Measurements from ENCODE around the gene DCPS. TPM values are rescaled to one million over a fixed set of nuclear protein-coding genes. Genes with fewer than 3 reads are reported as not detected.
"Not testable (repeated sequence)": the region's sequence is repeated elsewhere in the genome, so short reads cannot be mapped to it uniquely, and the experiment has no call there.

DCPS gene
- total RNA-seq, 1 experiment from 2014 or later, result 31.2 TPM

DNA sequence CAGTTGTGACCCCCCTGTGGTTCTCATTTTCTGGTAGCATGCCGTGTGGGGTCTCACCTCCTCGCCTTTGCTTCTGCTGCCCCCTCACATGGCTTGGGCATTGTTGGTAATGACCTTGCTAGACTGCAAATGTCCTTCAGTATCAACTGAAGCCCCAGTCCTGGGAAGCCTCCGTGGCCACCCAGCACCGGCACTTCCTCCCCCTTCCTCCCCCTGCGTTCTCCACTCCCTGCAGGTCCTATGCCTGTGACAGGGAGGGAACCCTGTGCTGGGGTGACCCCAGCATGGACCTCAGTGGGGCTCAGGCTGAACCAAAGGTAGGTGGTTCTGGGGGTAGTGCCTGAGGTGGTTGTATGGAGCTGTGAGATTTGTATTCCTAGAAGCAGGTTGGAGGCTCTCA lies 57.5 kb downstream of the DCPS start:
- H3K36me3 ChIP-seq (ENCODE audit: insufficient read depth, low read length, poor library complexity, severe bottlenecking), result no peaks in the 10 kb centered on the region
- DNase-seq (ENCODE audit: low spot score), result no peak
- TF ChIP-seq EZH2 (IDR thresholded peaks at IDR 0.05; ENCODE audit: borderline replicate concordance, low read depth, low read length, poor library complexity, severe bottlenecking), result no peak
- TF ChIP-seq, protein P1, sequence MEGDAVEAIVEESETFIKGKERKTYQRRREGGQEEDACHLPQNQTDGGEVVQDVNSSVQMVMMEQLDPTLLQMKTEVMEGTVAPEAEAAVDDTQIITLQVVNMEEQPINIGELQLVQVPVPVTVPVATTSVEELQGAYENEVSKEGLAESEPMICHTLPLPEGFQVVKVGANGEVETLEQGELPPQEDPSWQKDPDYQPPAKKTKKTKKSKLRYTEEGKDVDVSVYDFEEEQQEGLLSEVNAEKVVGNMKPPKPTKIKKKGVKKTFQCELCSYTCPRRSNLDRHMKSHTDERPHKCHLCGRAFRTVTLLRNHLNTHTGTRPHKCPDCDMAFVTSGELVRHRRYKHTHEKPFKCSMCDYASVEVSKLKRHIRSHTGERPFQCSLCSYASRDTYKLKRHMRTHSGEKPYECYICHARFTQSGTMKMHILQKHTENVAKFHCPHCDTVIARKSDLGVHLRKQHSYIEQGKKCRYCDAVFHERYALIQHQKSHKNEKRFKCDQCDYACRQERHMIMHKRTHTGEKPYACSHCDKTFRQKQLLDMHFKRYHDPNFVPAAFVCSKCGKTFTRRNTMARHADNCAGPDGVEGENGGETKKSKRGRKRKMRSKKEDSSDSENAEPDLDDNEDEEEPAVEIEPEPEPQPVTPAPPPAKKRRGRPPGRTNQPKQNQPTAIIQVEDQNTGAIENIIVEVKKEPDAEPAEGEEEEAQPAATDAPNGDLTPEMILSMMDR (conservative IDR thresholded peaks at IDR 0.05; ENCODE audit: low read depth, low read length), result no peak
- ChIA-PET POLR2A (ENCODE audit: low non-redundant PET) (no interaction called here), CTCF (no interaction called here)
- H3K27me3 ChIP-seq (replicated peaks; ENCODE audit: insufficient read depth, low read depth, low read length, poor library complexity), result no peaks in the 10 kb centered on the region
- no peak overlapping the region for H3K4me3 ChIP-seq (ENCODE audit: low read depth, low read length, poor library complexity, severe bottlenecking)
- intact Hi-C loops (cut with micrococcal nuclease; ENCODE audit: unreplicated experiment), result no loop called here
- H3K9me3 ChIP-seq (ENCODE audit: low read depth, low read length, poor library complexity, severe bottlenecking), result no peaks in the 10 kb centered on the region
- H3K4me1 ChIP-seq (ENCODE audit: insufficient read depth, low read length, poor library complexity, severe bottlenecking), result peaks cover 24% of the 10 kb centered on the region
- no peak overlapping the region for H3K27ac ChIP-seq (ENCODE audit: low read depth, low read length, poor library complexity, severe bottlenecking)
- no TSS peak for BruUV-seq (replicated peaks)

DNA sequence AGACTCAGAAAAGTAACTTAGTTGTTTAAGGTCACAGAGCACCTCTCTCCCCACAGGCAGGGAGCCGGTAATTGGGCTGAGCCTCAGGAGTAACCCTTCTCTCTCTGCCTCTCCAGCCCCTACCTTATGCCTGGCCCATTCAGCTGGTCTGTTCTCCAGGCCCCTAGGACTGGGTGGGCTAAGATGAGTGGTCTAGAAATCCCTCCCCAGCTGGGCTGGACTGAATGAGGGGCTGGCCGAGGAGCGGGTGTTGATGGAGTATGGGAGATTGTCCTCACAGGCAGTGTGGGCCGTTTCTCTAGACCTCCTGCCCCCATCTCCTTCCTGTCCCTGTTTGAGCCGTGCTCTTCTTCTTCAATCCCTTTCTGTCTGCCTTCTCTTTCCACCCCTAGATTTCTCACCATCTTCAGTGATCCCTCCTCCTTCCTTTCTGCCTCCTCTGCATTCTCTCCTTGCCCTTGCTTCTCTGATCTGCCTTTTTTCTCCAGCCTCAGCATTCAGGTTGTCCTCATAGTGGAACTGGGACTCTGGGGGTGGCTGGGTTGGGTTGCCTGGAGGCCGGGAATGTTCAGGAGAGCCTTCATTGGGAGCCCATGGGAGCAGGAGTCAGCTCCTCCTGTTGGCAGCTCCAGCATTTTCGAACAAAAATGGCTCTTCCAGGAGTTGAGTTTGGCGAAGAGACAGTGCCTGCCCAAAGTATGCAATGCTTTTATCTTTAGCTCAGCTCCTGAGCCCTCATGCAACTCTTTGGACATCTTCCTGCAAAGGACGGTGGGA lies 59.2 kb downstream of the DCPS start:
- ChIA-PET POLR2A (ENCODE audit: low non-redundant PET) (no interaction called here), CTCF (no interaction called here)
- H3K36me3 ChIP-seq (ENCODE audit: insufficient read depth, low read length, poor library complexity, severe bottlenecking), result no peaks in the 10 kb centered on the region
- TF ChIP-seq EZH2 (IDR thresholded peaks at IDR 0.05; ENCODE audit: borderline replicate concordance, low read depth, low read length, poor library complexity, severe bottlenecking), result no peak
- TF ChIP-seq, protein P1 (conservative IDR thresholded peaks at IDR 0.05; ENCODE audit: low read depth, low read length), result no peak
- BruUV-seq (replicated peaks), result no TSS peak
- no peaks in the 10 kb centered on the region for H3K27me3 ChIP-seq (replicated peaks; ENCODE audit: insufficient read depth, low read depth, low read length, poor library complexity)
- peaks cover 17% of the 10 kb centered on the region for H3K4me1 ChIP-seq (ENCODE audit: insufficient read depth, low read length, poor library complexity, severe bottlenecking)
- H3K9me3 ChIP-seq (ENCODE audit: low read depth, low read length, poor library complexity, severe bottlenecking), result no peaks in the 10 kb centered on the region
- no peak for DNase-seq (ENCODE audit: low spot score)
- H3K4me3 ChIP-seq (ENCODE audit: low read depth, low read length, poor library complexity, severe bottlenecking), result no peak overlapping the region
- H3K27ac ChIP-seq (ENCODE audit: low read depth, low read length, poor library complexity, severe bottlenecking), result no peak overlapping the region
- intact Hi-C loops (cut with micrococcal nuclease; ENCODE audit: unreplicated experiment), result no loop called here

DNA sequence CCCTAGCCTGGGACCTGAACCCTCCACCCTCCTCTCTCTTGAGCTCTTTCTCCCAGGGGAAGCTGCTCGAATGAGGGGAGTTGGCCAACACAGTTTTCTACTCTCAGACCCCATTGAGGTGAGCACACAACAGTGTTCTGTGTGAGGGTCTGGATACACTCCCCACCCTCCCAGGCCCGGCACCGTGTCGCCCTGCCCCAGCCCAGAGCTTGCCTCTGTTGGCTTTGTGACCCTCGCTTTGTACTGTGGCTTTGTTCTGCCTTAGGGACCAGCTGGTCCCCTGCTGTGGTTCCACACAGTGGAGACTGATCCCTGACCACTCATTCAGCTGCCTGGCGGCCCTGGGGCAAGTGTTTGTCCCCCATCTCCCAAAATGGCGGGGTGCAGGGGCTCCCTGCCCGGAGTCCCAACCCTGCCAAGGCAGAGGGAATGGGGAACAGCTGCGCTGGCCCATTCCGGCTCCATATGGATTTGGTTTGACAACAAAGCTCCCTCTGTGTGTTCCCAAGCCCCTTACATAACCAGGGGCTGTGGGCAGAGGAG lies 59.9 kb downstream of the DCPS start:
- Histone ChIP-seq H3K27ac (ENCODE audit: low read depth, low read length, poor library complexity, severe bottlenecking) (no peak overlapping the region), H3K4me1 (ENCODE audit: insufficient read depth, low read length, poor library complexity, severe bottlenecking) (peaks cover 23% of the 10 kb centered on the region), H3K4me3 (ENCODE audit: low read depth, low read length, poor library complexity, severe bottlenecking) (no peak overlapping the region), H3K27me3 (replicated peaks; ENCODE audit: insufficient read depth, low read depth, low read length, poor library complexity) (no peaks in the 10 kb centered on the region), H3K9me3 (ENCODE audit: low read depth, low read length, poor library complexity, severe bottlenecking) (no peaks in the 10 kb centered on the region), H3K36me3 (ENCODE audit: insufficient read depth, low read length, poor library complexity, severe bottlenecking) (no peaks in the 10 kb centered on the region)
- CTCF ChIA-PET, result no interaction called here
- intact Hi-C loops (cut with micrococcal nuclease; ENCODE audit: unreplicated experiment), result no loop called here
- BruUV-seq (replicated peaks), result no TSS peak
- POLR2A ChIA-PET (ENCODE audit: low non-redundant PET), result no interaction called here
- no peak for TF ChIP-seq EZH2 (IDR thresholded peaks at IDR 0.05; ENCODE audit: borderline replicate concordance, low read depth, low read length, poor library complexity, severe bottlenecking)
- TF ChIP-seq, protein P1 (conservative IDR thresholded peaks at IDR 0.05; ENCODE audit: low read depth, low read length), result no peak
- DNase-seq (ENCODE audit: low spot score), result no peak

DNA sequence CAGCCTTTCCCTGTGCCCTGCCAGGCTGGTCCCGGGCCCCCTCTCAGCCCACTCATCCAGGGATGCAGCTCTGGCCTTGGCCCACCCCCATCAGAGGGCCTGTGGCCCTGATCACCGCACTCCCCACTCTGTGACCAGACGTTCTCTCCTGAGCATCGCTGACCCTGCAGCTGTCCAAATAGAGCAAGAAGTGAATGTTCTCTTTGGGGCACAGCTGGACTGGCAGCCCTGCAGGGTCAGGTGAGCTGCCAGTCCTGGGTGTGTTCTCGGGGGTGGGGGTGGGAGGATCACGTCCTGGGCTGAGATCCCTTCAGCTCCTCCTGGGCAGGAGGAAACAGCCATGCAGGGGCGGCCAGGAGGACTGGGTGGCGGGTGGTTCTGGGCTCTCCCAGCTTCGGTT lies 60.9 kb downstream of the DCPS start:
- H3K27me3 ChIP-seq (replicated peaks; ENCODE audit: insufficient read depth, low read depth, low read length, poor library complexity); intact Hi-C loops (cut with micrococcal nuclease; ENCODE audit: unreplicated experiment); H3K9me3 ChIP-seq (ENCODE audit: low read depth, low read length, poor library complexity, severe bottlenecking); BruUV-seq (replicated peaks); CTCF ChIA-PET; H3K4me3 ChIP-seq (ENCODE audit: low read depth, low read length, poor library complexity, severe bottlenecking); H3K36me3 ChIP-seq (ENCODE audit: insufficient read depth, low read length, poor library complexity, severe bottlenecking); H3K27ac ChIP-seq (ENCODE audit: low read depth, low read length, poor library complexity, severe bottlenecking); POLR2A ChIA-PET (ENCODE audit: low non-redundant PET); DNase-seq (ENCODE audit: low spot score): not testable (repeated sequence)
- peaks cover 18% of the 10 kb centered on the region for H3K4me1 ChIP-seq (ENCODE audit: insufficient read depth, low read length, poor library complexity, severe bottlenecking)

DNA sequence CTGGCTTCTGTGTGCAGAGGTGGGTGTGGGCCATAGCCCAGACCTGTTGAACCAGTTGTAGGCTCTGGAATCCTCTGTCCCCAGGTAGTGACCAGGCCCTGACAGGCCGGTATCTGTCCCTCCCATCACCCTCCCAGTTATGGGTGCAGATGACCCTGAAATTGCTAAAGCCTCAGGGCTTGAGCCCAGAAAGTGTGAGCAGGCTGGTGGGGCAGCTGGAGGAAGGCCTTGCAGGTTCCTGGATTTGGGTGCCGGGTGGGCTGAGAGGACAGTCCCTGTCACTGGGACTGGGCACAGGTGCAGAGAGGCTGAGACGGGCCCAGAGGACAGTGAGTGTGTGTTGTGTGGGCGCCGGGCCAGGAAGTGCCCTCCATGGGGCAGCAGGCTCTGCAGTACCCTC lies 61.6 kb downstream of the DCPS start:
- intact Hi-C loops (cut with micrococcal nuclease; ENCODE audit: unreplicated experiment); POLR2A ChIA-PET (ENCODE audit: low non-redundant PET); H3K27ac ChIP-seq (ENCODE audit: low read depth, low read length, poor library complexity, severe bottlenecking); H3K36me3 ChIP-seq (ENCODE audit: insufficient read depth, low read length, poor library complexity, severe bottlenecking); H3K9me3 ChIP-seq (ENCODE audit: low read depth, low read length, poor library complexity, severe bottlenecking); H3K27me3 ChIP-seq (replicated peaks; ENCODE audit: insufficient read depth, low read depth, low read length, poor library complexity); BruUV-seq (replicated peaks); DNase-seq (ENCODE audit: low spot score); H3K4me3 ChIP-seq (ENCODE audit: low read depth, low read length, poor library complexity, severe bottlenecking); CTCF ChIA-PET: not testable (repeated sequence)
- peaks cover 13% of the 10 kb centered on the region for H3K4me1 ChIP-seq (ENCODE audit: insufficient read depth, low read length, poor library complexity, severe bottlenecking)
